NCI-H1417 (cell line): Measurements from ENCODE around the gene ZNF519.

ENCODE experiments used
- DNase-seq, 3 experiments: peaks; one replicate each; lab custom pipeline; 2025; lab: John Stamatoyannopoulos, UW

The ZNF519 gene

GRCh38 chr18:14098428-14098827 is 33.8 kb downstream of the ZNF519 start:
- DNase-seq, result no peak

- DNase-seq, result no peak
These were observed 34.5 kb downstream of the ZNF519 start for GRCh38 chr18:14097761-14098160.

- DNase-seq, result peak in 1 of 3 experiments; percentile 37
These were observed 38.8 kb downstream of the ZNF519 start for GRCh38 chr18:14093307-14093915.

GRCh38 chr18:14092625-14093306 is 39.5 kb downstream of the ZNF519 start:
- DNase-seq, result no peak

GRCh38 chr18:14089781-14090180 is 42.5 kb downstream of the ZNF519 start:
- DNase-seq, result no peak

GRCh38 chr18:14089191-14089590 is 43.0 kb downstream of the ZNF519 start:
- no peak for DNase-seq

GRCh38 chr18:14086458-14087231 is 45.6 kb downstream of the ZNF519 start:
- peak; percentile 34 to 67 (median 43) for DNase-seq

- no peak for DNase-seq
These were observed 46.3 kb downstream of the ZNF519 start for GRCh38 chr18:14085770-14086457.

- no peak for DNase-seq
These were observed 57.0 kb downstream of the ZNF519 start for GRCh38 chr18:14075196-14075595.

GRCh38 chr18:14074187-14074586 is 58.0 kb downstream of the ZNF519 start:
- DNase-seq, result no peak

GRCh38 chr18:14053661-14054060 is 78.6 kb downstream of the ZNF519 start:
- no peak for DNase-seq
